H1 (cell line): ENCODE results near the gene VSIR. TPM values are rescaled to one million over a fixed set of nuclear protein-coding genes. Genes with fewer than 3 reads are reported as not detected.

Source experiments
- CTCF ChIA-PET: fragments of 300-600 bp; sonication (Branson Sonifier 250); formaldehyde crosslinking; loops from one replicate; lab custom pipeline; 2021; ENCODE audit not compliant: partially characterized antibody; lab: Charles Lee
- POLR2A ChIA-PET: fragments of 300-600 bp; sonication (Branson Sonifier 250); formaldehyde crosslinking; loops from one replicate; lab custom pipeline; 2021; ENCODE audit warnings: inconsistent platforms; ENCODE audit not compliant: partially characterized antibody; lab: Charles Lee
- DNase-seq, 2 experiments: peaks; one replicate each; pipeline versions ENCODE4 v3.0.0 to v3.0.0-alpha.2; 2010 to 2022; ENCODE audit warnings: low spot score in 2 of 2, low read depth in 1 of 2, mixed read lengths in 1 of 2
- FAIRE-seq: peaks from 2 replicates; lab custom pipeline; 2011; peaks lifted over from hg19 to GRCh38; lab: Jason Lieb, UNC
- H2AFZ ChIP-seq: 2 replicates; pipeline ENCODE4 v1.8.1; 2012; ENCODE audit warnings: low read length, inconsistent platforms
- H2AK5ac ChIP-seq: 2 replicates; pipeline ENCODE4 v1.6.1; 2013; ENCODE audit warnings: low read depth, low read length
- H2BK120ac ChIP-seq: replicated peaks from 2 replicates; pipeline ENCODE3; 2013; ENCODE audit warnings: low read depth, low read length, inconsistent platforms
- H2BK12ac ChIP-seq: 2 replicates; pipeline ENCODE4 v1.6.1; 2013; ENCODE audit warnings: low read depth, low read length
- H2BK15ac ChIP-seq: 2 replicates; pipeline ENCODE4 v1.6.1; 2013; ENCODE audit warnings: low read length
- H2BK20ac ChIP-seq: 2 replicates; pipeline ENCODE4 v1.6.1; 2013; ENCODE audit warnings: low read length
- H2BK5ac ChIP-seq: 2 replicates; pipeline ENCODE4 v1.6.1; 2013; ENCODE audit warnings: low read depth, low read length
- H3K14ac ChIP-seq: 2 replicates; pipeline ENCODE4 v1.6.1; 2013; ENCODE audit warnings: inconsistent platforms; ENCODE audit not compliant: insufficient read length
- H3K18ac ChIP-seq: 2 replicates; pipeline ENCODE4 v1.6.1; 2013; ENCODE audit warnings: low read length; ENCODE audit errors: extremely low read depth
- H3K23ac ChIP-seq: 2 replicates; pipeline ENCODE4 v1.6.1; 2013; ENCODE audit warnings: inconsistent platforms; ENCODE audit not compliant: insufficient read length
- H3K23me2 ChIP-seq: 2 replicates; pipeline ENCODE4 v1.6.1; 2013; ENCODE audit warnings: low read depth, low read length
- H3K27ac ChIP-seq: 2 replicates; pipeline ENCODE4 v1.6.1; 2011; ENCODE audit warnings: low read depth, low read length, inconsistent platforms
- H3K27me3 ChIP-seq, 4 experiments: replicated peaks in 1 of 4; 1 replicate in 1 of 4; 2 replicates in 3 of 4; pipeline versions ENCODE4 v1.6.1 to v1.8.1; 2011 to 2013; ENCODE audit warnings: low read length in 3 of 4, mild to moderate bottlenecking in 3 of 4, inconsistent platforms in 2 of 4, mixed read lengths in 2 of 4, moderate library complexity in 1 of 4; ENCODE audit not compliant: control insufficient read depth in 3 of 4, insufficient read depth in 3 of 4; ENCODE audit errors: extremely low read depth in 1 of 4
- H3K36me3 ChIP-seq, 4 experiments: 2 replicates each; pipeline versions ENCODE4 v1.6.1 to v1.8.1; 2011 to 2013; ENCODE audit warnings: mild to moderate bottlenecking in 4 of 4, low read length in 3 of 4, moderate library complexity in 2 of 4, control low read depth in 1 of 4, inconsistent platforms in 1 of 4; ENCODE audit not compliant: insufficient read depth in 4 of 4, control insufficient read depth in 2 of 4
- H3K4ac ChIP-seq: replicated peaks from 2 replicates; pipeline ENCODE3; 2013; ENCODE audit warnings: low read length, low read depth, mixed read lengths, inconsistent platforms; ENCODE audit not compliant: insufficient read length
- H3K4me1 ChIP-seq, 4 experiments: replicated peaks in 1 of 4; 1 replicate in 1 of 4; 2 replicates in 3 of 4; pipeline versions ENCODE4 v1.6.1 to v1.8.1; 2011 to 2013; ENCODE audit warnings: low read length in 3 of 4, inconsistent platforms in 2 of 4, mixed read lengths in 1 of 4; ENCODE audit not compliant: insufficient read depth in 4 of 4, control insufficient read depth in 3 of 4
- H3K4me2 ChIP-seq, 2 experiments: 2 replicates each; pipeline versions ENCODE4 v1.6.1 to v1.8.1; 2011 to 2013; ENCODE audit warnings: low read depth in 2 of 2, low read length in 2 of 2, control low read depth in 1 of 2, inconsistent platforms in 1 of 2, mild to moderate bottlenecking in 1 of 2; ENCODE audit not compliant: insufficient read depth in 1 of 2
- H3K4me3 ChIP-seq, 4 experiments: fragments of 200-600, 300-600 bp in 1 of 4; sonication (generic), shearing (Covaris generic), sonication (Bioruptor Twin) in 1 of 4; 2 replicates each; pipeline versions ENCODE4 v1.5.1 to v1.8.1; 2011 to 2016; ENCODE audit warnings: low read length in 4 of 4, low read depth in 3 of 4, control low read depth in 2 of 4, inconsistent platforms in 2 of 4, mild to moderate bottlenecking in 2 of 4, mixed read lengths in 1 of 4, moderate library complexity in 1 of 4; ENCODE audit not compliant: insufficient read depth in 2 of 4; ENCODE audit errors: extremely low read depth in 1 of 4
- H3K56ac ChIP-seq: replicated peaks from 2 replicates; pipeline ENCODE3; 2013; ENCODE audit warnings: low read depth, mild to moderate bottlenecking, mixed read lengths, low read length, inconsistent platforms; ENCODE audit not compliant: insufficient read length
- H3K79me1 ChIP-seq: 2 replicates; pipeline ENCODE4 v1.6.1; 2013; ENCODE audit warnings: low read depth, low read length, control low read depth
- H3K79me2 ChIP-seq, 2 experiments: 2 replicates each; pipeline versions ENCODE4 v1.6.1 to v1.8.1; 2012 to 2013; ENCODE audit warnings: low read length in 2 of 2, mild to moderate bottlenecking in 2 of 2, inconsistent platforms in 1 of 2; ENCODE audit not compliant: insufficient read depth in 2 of 2, control insufficient read depth in 1 of 2
- H3K9ac ChIP-seq, 4 experiments: replicated peaks in 1 of 4; 1 replicate in 1 of 4; 2 replicates in 3 of 4; pipeline versions ENCODE4 v1.6.1 to v1.8.1; 2011 to 2013; ENCODE audit warnings: low read depth in 3 of 4, low read length in 3 of 4, control low read depth in 2 of 4, mild to moderate bottlenecking in 2 of 4, moderate library complexity in 2 of 4, inconsistent platforms in 1 of 4; ENCODE audit errors: extremely low read depth in 1 of 4
- H3K9me3 ChIP-seq, 2 experiments: 2 replicates each; pipeline versions ENCODE4 v1.6.1 to v1.8.1; 2012 to 2013; ENCODE audit warnings: mild to moderate bottlenecking in 2 of 2, moderate library complexity in 2 of 2, control low read depth in 1 of 2, inconsistent platforms in 1 of 2, low read depth in 1 of 2, low read length in 1 of 2, mixed read lengths in 1 of 2; ENCODE audit not compliant: insufficient read depth in 2 of 2
- H4K20me1 ChIP-seq, 2 experiments: replicated peaks in 1 of 2; 2 replicates each; pipeline versions ENCODE3 to v1.8.1; 2011 to 2013; ENCODE audit warnings: inconsistent platforms in 2 of 2, low read length in 2 of 2, mild to moderate bottlenecking in 1 of 2; ENCODE audit not compliant: insufficient read depth in 2 of 2, control insufficient read depth in 1 of 2
- H4K5ac ChIP-seq: 2 replicates; pipeline ENCODE4 v1.6.1; 2013; ENCODE audit warnings: low read length, low read depth, mixed read lengths, inconsistent platforms; ENCODE audit not compliant: insufficient read length
- H4K8ac ChIP-seq: 2 replicates; pipeline ENCODE4 v1.8.0; 2013; ENCODE audit warnings: mild to moderate bottlenecking, moderate library complexity, low read length, inconsistent platforms; ENCODE audit not compliant: insufficient read depth; ENCODE audit errors: extremely low read depth
- H4K91ac ChIP-seq: replicated peaks from 2 replicates; pipeline ENCODE3; 2013; ENCODE audit warnings: low read length, mixed read lengths, inconsistent platforms; ENCODE audit not compliant: insufficient read length
- BCL11A ChIP-seq, 2 experiments: IDR thresholded peaks; one replicate each; pipeline ENCODE4 v1.6.1; 2011; ENCODE audit warnings: low read depth in 2 of 2, low read length in 2 of 2, mild to moderate bottlenecking in 2 of 2
- BRCA1 ChIP-seq: IDR thresholded peaks from 2 replicates; pipeline ENCODE4 v1.6.1; 2012; ENCODE audit warnings: low read depth, low read length, improper control_type of control experiment
- CREB1 ChIP-seq: IDR thresholded peaks from 2 replicates; pipeline ENCODE4 v1.6.1; 2012; ENCODE audit warnings: inconsistent platforms
- NRF1 ChIP-seq: IDR thresholded peaks from 2 replicates; pipeline ENCODE4 v1.6.1; 2011; ENCODE audit warnings: mild to moderate bottlenecking, low read depth, low read length, improper control_type of control experiment
- SP2 ChIP-seq: IDR thresholded peaks from 2 replicates; pipeline ENCODE4 v1.6.1; 2012; ENCODE audit warnings: mild to moderate bottlenecking, low read length, inconsistent platforms
- SP4 ChIP-seq: IDR thresholded peaks from 2 replicates; pipeline ENCODE4 v1.6.1; 2012; ENCODE audit warnings: low read length, inconsistent platforms
- YY1 ChIP-seq: IDR thresholded peaks from 2 replicates; pipeline ENCODE4 v1.6.1; 2011; ENCODE audit warnings: low read depth, mild to moderate bottlenecking, low read length
- WGBS, 2 experiments: shearing (Covaris generic) in 1 of 2; methylation state at CpG; one replicate each; pipeline versions ENCODE4 v1.1.6 to v1.1.7; 2013 to 2015; ENCODE audit warnings: low lambda C conversion rate in 2 of 2, mixed read lengths in 2 of 2, inconsistent platforms in 1 of 2, low coverage in 1 of 2, missing lambda C conversion rate in 1 of 2; ENCODE audit not compliant: insufficient replicate concordance in 2 of 2, insufficient coverage in 1 of 2, insufficient read length in 1 of 2; ENCODE audit errors: extremely low coverage in 1 of 2, missing lambda C conversion rate in 1 of 2; 5-methylcytosine and 5-hydroxymethylcytosine counted together
- polyA plus RNA-seq, 7 experiments: library from polyadenylated mRNA; depleted of rRNA in 3 of 7; stranded (reverse) in 5 of 7; unstranded in 2 of 7; fragments of >200 nt in 5 of 7; fragments of 200-250 nt in 2 of 7; gene quantifications; 1 replicate in 5 of 7; 2 replicates in 1 of 7; 4 replicates in 1 of 7; pipeline versions ENCODE4 v1.2.1 to v1.2.3, GENCODE V29; 2011 to 2013; ENCODE audit warnings: missing spikeins in 2 of 7, mixed read lengths in 2 of 7
- total RNA-seq: library from RNA; stranded (reverse); fragmentation: NEBNext Ultra II Directional; extraction: Animal tissue kit (Norgen Biotek cat#: 25700); gene quantifications from 2 replicates; pipeline ENCODE4 v1.2.1, GENCODE V29; 2021

The VSIR gene
- total and polyA plus RNA-seq, 2 of the 8 experiments (the other 6 are each of a cell fraction or from before 2014, with no cell fraction given) = 0.33 TPM; not detected in 1

DNA sequence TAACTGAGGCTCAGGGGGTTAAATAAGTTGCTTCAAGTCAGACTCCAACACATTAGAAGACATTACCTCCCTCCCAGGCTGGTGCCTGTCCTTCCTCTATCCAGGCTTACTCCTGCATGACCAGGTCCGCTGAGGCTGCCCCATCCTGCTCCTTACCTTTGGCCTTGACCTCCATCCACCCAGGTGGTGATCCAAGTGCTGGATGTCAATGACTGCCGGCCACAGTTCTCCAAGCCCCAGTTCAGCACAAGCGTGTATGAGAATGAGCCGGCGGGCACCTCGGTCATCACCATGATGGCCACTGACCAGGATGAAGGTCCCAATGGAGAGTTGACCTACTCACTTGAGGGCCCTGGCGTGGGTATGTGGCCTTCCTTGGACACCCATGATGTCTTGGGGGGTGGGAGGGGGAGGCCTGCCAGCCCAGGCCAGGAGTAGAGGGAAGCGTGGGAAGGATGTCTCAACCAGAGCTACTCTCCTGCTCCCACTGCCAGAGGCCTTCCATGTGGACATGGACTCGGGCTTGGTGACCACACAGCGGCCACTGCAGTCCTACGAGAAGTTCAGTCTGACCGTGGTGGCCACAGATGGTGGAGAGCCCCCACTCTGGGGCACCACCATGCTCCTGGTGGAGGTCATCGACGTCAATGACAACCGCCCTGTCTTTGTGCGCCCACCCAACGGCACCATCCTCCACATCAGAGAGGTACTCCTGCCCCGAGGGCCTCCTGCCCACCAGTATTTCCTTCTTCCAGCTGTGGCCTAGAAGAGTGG is 29.6 kb upstream of the VSIR start:
- Histone ChIP-seq H3K18ac (no peak overlapping the region), H3K4me3 (no peak overlapping the region), H3K23me2 (no peaks in the 10 kb centered on the region), H3K9me3 (no peaks in the 10 kb centered on the region), H2BK12ac (no peak overlapping the region; the same call in 1 of the 2 replicates), H3K23ac (no peak overlapping the region), H3K79me1 (no peaks in the 10 kb centered on the region), H4K5ac (no peak overlapping the region), H4K20me1 (peaks cover 0 to 2% of the 10 kb centered on the region in 2 experiments), H3K79me2 (no peaks in the 10 kb centered on the region), H3K4ac (no peak overlapping the region), H2AFZ (no peak overlapping the region), H2BK5ac (no peak overlapping the region), H3K9ac (no peak overlapping the region), H3K56ac (no peak overlapping the region), H2BK15ac (no peak overlapping the region), H3K27ac (no peak overlapping the region; the same call in 1 of the 2 replicates), H2BK20ac (no peak overlapping the region), H4K8ac (no peak overlapping the region), H4K91ac (no peak overlapping the region), H3K27me3 (peaks cover 0 to 15% (median 10%) of the 10 kb centered on the region in 4 experiments; a peak in 6 of 7 replicates), H3K4me2 (no peak overlapping the region), H3K36me3 (no peaks in the 10 kb centered on the region), H3K4me1 (peaks cover 0 to 7% (median 3%) of the 10 kb centered on the region in 4 experiments; a peak in 5 of 7 replicates), H3K14ac (no peak overlapping the region), H2BK120ac (no peak overlapping the region), H2AK5ac (no peak overlapping the region)
- ChIA-PET CTCF (interaction anchor here (0.7 to 1.6 kb wide), 3 partner anchors 20 to 455 kb away, joined by 3 to 5 read pairs (median 4); no protein-coding TSS in a partner anchor), POLR2A (interaction anchor here (1.8 kb wide), 1 partner anchor 11 kb away, joined by 4 read pairs; no protein-coding TSS in a partner anchor)
- WGBS, 2 experiments = 91% methylated on average over 17 of the region's 18 CpGs; no CpG with 5 or more reads in 1 of the 2 experiments
- DNase-seq (no peak), FAIRE-seq (no peak)
- TF ChIP-seq SP4 = no peak
- TF ChIP-seq NRF1 = no peak
- TF ChIP-seq BCL11A (IDR thresholded peaks at IDR 0.05; ENCODE audit: low read depth in 2 of 2, low read length in 2 of 2) = no peak
- no peak for TF ChIP-seq YY1
- no peak for TF ChIP-seq BRCA1
- TF ChIP-seq SP2 = no peak
- no peak for TF ChIP-seq CREB1
